ENCODE measurements around the gene COPE. TPM values are rescaled to one million over a fixed set of nuclear protein-coding genes. Genes with fewer than 3 reads are reported as not detected.

COPE gene
- total and polyA plus RNA-seq, 2 donors (not counting 1 experiment from before 2014, with no cell fraction given): 154 to 279 TPM

- DNase-seq: no peak
- TF ChIP-seq CTCF (IDR thresholded peaks at IDR 0.05) (no peak), EZH2 (IDR thresholded peaks at IDR 0.05; ENCODE audit: borderline replicate concordance, insufficient read depth, low read depth, low read length, poor library complexity, severe bottlenecking) (no peak)
- Mint-ChIP-seq H3K4me1 (peaks cover 13% of the 10 kb centered on the region), H3K27ac (no peak overlapping the region), H3K9me3 (ENCODE audit: insufficient read depth) (no peaks in the 10 kb centered on the region), H3K27me3 (no peaks in the 10 kb centered on the region), H3K4me3 (no peak overlapping the region)
- Histone ChIP-seq H3K4me2 (replicated peaks; ENCODE audit: low read depth, low read length, poor library complexity, severe bottlenecking) (no peak overlapping the region), H3K27ac (ENCODE audit: low read length in 2 of 2) (no peak overlapping the region), H3K9ac (ENCODE audit: low read length) (no peak overlapping the region), H3K4me3 (ENCODE audit: control extremely low read depth in 1 of 5, extremely low read depth in 1 of 5, insufficient read depth in 1 of 5, low read depth in 2 of 5, low read length in 4 of 5) (no peak overlapping the region), H3K36me3 (replicated peaks in 1 of 2; ENCODE audit: control extremely low read depth in 1 of 2, control insufficient read depth in 1 of 2, extremely low read depth in 1 of 2, insufficient read depth in 2 of 2, low read length in 1 of 2) (peaks cover 0 to 69% of the 10 kb centered on the region in 2 experiments), H4K20me1 (ENCODE audit: control insufficient read depth, insufficient read depth, low read length, poor library complexity, severe bottlenecking) (peaks cover 58% of the 10 kb centered on the region), H3K79me2 (ENCODE audit: control insufficient read depth, insufficient read depth, low read length) (peaks cover 3% of the 10 kb centered on the region), H3K9me3 (ENCODE audit: control extremely low read depth in 1 of 3, control insufficient read depth in 2 of 3, insufficient read depth in 1 of 3, low read length in 2 of 3) (peaks cover 0 to 3% (median 0%) of the 10 kb centered on the region in 3 donors), H3K4me1 (ENCODE audit: control insufficient read depth in 2 of 2, insufficient read depth in 2 of 2, low read length in 2 of 2) (peaks cover 9 to 21% of the 10 kb centered on the region in 2 donors), H2AFZ (ENCODE audit: insufficient read depth, low read depth, low read length, poor library complexity, severe bottlenecking) (no peak overlapping the region), H3K27me3 (replicated peaks in 1 of 4; ENCODE audit: control extremely low read depth in 1 of 4, control insufficient read depth in 3 of 4, insufficient read depth in 4 of 4, low read length in 3 of 4) (peaks cover 0 to 4% (median 2%) of the 10 kb centered on the region in 4 experiments)
- ChIA-PET CTCF (interaction anchor here (1.1 to 2.0 kb wide), 5 partner anchors 10 to 414 kb away, joined by 3 to 17 read pairs (median 3); no protein-coding TSS in a partner anchor), POLR2A (interaction anchor here (0.6 kb wide), 1 partner anchor 394 kb away, joined by 4 read pairs; no protein-coding TSS in a partner anchor)
- intact Hi-C loops (cut with micrococcal nuclease): no loop called here
- ATAC-seq (ENCODE audit: low read depth): no peak
- 97% methylated on average over 27 of the region's 27 CpGs for WGBS (ENCODE audit: insufficient coverage)
Observed at GRCh38 chr19:18865106-18865972, 53.8 kb downstream of the COPE start.

GRCh38 chr19:18863843-18864362 lies 55.3 kb downstream of the COPE start:
- ChIA-PET POLR2A (no interaction called here), CTCF (interaction anchor here (0.7 to 1.6 kb wide), 2 partner anchors 17 to 319 kb away, joined by 3 read pairs; no protein-coding TSS in a partner anchor)
- no peak overlapping the region for H3K4me2 ChIP-seq (replicated peaks; ENCODE audit: low read depth, low read length, poor library complexity, severe bottlenecking)
- intact Hi-C loops (cut with micrococcal nuclease): no loop called here
- H3K27me3 ChIP-seq (replicated peaks in 1 of 4; ENCODE audit: control extremely low read depth in 1 of 4, control insufficient read depth in 3 of 4, insufficient read depth in 4 of 4, low read length in 3 of 4): no peaks in the 10 kb centered on the region
- H2AFZ ChIP-seq (ENCODE audit: insufficient read depth, low read depth, low read length, poor library complexity, severe bottlenecking): no peak overlapping the region
- no peak for TF ChIP-seq EZH2 (IDR thresholded peaks at IDR 0.05; ENCODE audit: borderline replicate concordance, insufficient read depth, low read depth, low read length, poor library complexity, severe bottlenecking)
- no peak for TF ChIP-seq CTCF (IDR thresholded peaks at IDR 0.05)
- no peak overlapping the region for H3K27ac ChIP-seq (ENCODE audit: low read length in 2 of 2)
- Mint-ChIP-seq H3K4me1 (peaks cover 10% of the 10 kb centered on the region), H3K27ac (no peak overlapping the region), H3K27me3 (no peaks in the 10 kb centered on the region), H3K9me3 (ENCODE audit: insufficient read depth) (no peaks in the 10 kb centered on the region), H3K4me3 (no peak overlapping the region)
- H3K9me3 ChIP-seq (ENCODE audit: control extremely low read depth in 1 of 3, control insufficient read depth in 2 of 3, insufficient read depth in 1 of 3, low read length in 2 of 3): peaks cover 0 to 3% (median 0%) of the 10 kb centered on the region in 3 donors
- ATAC-seq (ENCODE audit: low read depth) (no peak), DNase-seq (no peak)
- H3K79me2 ChIP-seq (ENCODE audit: control insufficient read depth, insufficient read depth, low read length): peaks cover 3% of the 10 kb centered on the region
- H3K36me3 ChIP-seq (replicated peaks in 1 of 2; ENCODE audit: control extremely low read depth in 1 of 2, control insufficient read depth in 1 of 2, extremely low read depth in 1 of 2, insufficient read depth in 2 of 2, low read length in 1 of 2): peaks cover 0 to 82% of the 10 kb centered on the region in 2 experiments
- peaks cover 2 to 17% of the 10 kb centered on the region in 2 donors for H3K4me1 ChIP-seq (ENCODE audit: control insufficient read depth in 2 of 2, insufficient read depth in 2 of 2, low read length in 2 of 2)
- no peak overlapping the region for H3K4me3 ChIP-seq (ENCODE audit: control extremely low read depth in 1 of 5, extremely low read depth in 1 of 5, insufficient read depth in 1 of 5, low read depth in 2 of 5, low read length in 4 of 5)
- 95% methylated on average over 15 of the region's 16 CpGs for WGBS (ENCODE audit: insufficient coverage)
- H4K20me1 ChIP-seq (ENCODE audit: control insufficient read depth, insufficient read depth, low read length, poor library complexity, severe bottlenecking): peaks cover 62% of the 10 kb centered on the region
- H3K9ac ChIP-seq (ENCODE audit: low read length): no peak overlapping the region

Measured in B cell (primary cell).